HG03521 (cell line): ENCODE data around the gene TRIM63.

Experiments used
- ATAC-seq: cut with Tn5 transposase; IDR thresholded peaks from one replicate; pipeline ENCODE4 v1.9.1; 2021; ENCODE audit warnings: mild to moderate bottlenecking, moderate library complexity; ENCODE audit not compliant: unreplicated experiment

TRIM63 gene

DNA sequence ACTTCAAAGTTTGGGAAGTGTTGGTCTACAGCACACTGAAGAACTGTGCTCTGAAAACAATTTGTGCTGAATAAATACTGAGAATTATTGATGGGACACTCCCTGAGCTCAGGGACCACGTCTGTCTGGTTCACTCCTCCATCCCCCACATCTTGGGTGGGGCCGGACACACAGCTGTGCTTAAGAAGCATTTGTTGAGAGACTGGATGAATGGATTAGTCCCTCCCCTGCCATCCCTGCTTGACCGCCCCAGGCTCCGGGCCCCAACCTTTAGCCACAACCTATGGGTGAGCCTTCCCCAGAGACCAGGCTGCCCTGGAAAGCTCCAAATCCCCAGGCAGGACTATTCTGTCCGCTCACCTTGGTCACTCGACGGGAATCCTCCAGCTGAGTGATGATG, 7.5 kb downstream of the TRIM63 start:
- ATAC-seq = no peak

DNA sequence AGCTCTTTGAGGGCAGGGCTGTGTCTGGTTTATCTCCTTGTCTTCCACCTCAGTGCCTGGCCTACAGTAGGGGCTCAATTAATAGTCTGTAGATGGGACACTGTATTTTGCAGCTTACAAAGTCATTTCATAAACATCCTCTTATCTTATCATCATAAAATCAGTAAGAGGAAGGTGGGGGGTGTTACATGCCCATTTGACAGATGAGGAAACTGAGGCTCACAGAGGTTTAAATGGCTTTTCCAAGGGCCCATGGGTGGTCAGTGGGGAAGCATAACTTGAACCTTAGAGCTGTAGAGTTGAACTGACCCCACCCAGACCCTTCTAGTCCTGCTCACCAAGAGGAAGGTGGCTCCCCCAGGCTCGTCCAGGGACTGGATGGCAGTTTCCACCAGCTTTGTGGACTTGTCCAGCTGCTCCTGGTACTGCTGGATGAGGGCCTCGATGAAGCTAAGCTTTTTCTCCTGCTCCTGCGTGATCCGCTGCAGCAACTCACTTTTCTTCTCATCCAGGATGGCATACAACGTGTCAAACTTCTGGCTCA, 9.3 kb downstream of the TRIM63 start:
- ATAC-seq = no peak

DNA sequence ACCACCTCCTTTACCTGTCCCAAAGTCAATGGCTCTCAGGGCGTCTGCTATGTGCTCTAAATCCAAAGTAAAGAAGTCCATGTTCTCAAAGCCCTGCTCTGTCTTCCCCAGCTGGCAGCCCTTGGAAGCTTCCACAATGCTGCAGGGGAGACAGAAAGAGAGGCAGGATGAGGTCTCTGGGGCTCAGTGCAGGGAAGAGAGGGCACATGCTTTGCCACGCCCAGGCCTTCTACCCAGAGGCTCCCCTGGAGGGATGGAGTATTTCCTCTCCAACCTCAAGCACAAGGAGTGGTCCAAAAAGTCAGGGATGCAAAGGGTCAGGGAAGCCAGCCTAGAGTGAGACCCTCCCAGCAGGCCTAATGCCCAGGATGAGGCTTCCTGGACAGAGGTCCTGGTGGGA, 10.2 kb downstream of the TRIM63 start:
- no peak for ATAC-seq

DNA sequence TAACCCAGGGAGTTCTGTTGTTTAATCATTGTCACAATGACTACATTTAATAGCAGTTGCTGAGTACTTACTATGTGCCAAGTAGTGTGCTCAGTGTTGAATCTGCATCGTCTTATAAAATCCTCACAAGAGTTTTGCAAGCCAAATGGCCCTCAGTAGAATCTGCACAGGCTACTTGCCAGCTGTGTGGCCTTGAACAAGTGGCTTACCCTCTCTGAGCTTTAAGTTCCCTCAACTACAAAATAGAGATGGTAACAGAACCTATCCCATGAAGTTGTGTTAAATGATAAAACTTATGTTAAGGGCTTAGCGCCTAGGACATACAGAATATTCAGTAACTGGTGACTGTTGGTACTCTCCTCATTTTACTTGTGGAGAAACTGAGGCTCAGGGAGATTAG, 12.4 kb downstream of the TRIM63 start:
- no peak for ATAC-seq

DNA sequence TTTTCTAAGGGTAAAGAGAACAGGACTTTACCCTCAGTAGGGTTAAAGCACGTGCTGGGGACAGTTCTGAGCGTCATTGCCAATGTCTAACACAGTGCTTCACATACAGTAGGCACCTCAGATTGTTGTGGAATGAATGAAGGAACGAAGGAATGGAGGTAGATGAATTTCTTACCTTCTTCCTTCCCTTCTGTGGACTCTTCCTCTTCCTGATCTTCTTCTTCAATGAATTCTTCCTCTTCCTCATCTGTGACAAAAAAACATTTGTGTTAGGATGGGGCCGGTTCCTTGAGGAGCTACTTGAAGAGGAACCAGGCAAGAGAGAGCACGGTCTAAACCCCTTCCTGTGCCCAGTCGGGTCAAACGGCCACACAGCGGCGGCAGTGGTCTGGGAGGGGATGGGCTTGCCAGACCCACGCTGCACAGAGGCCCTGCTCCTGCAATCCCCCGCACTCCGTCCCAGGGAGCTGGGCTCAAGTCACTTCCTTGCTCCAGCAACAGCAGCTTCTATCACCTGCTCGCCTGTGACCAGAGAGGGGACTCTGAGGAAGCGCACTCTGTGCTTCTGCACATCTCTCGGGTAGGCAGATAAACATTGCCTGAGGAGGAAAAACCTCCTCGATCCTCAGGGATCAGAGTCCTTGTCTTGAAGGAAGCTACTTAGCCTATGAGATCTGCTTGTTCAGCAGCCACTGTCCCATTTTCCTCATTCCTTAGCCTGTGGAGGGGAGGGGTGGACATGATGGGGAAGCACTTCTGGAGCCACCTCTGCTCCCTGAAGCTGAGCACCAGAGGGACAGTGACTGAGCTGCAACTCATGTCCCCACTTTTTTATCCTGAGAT, 13.5 kb downstream of the TRIM63 start:
- no peak for ATAC-seq

DNA sequence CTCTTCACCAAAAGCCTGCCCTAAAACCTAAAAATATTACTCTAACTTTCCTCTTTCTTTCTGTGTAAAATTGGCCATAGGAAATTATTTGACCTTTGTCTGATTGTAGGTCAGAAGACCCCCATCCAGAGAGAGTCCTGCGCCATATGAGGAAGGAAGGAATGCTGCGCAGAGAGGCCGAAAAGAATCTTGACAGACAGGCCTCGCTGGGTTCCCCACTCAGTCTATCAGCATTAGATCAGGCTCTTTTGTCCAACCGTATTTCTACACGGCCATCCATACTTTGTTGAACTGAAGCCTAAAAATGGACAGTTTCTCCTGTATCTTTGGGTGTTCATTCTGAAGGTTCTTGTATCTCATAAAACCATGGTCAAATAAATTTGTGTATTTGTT, 17.2 kb downstream of the TRIM63 start:
- no peak for ATAC-seq

DNA sequence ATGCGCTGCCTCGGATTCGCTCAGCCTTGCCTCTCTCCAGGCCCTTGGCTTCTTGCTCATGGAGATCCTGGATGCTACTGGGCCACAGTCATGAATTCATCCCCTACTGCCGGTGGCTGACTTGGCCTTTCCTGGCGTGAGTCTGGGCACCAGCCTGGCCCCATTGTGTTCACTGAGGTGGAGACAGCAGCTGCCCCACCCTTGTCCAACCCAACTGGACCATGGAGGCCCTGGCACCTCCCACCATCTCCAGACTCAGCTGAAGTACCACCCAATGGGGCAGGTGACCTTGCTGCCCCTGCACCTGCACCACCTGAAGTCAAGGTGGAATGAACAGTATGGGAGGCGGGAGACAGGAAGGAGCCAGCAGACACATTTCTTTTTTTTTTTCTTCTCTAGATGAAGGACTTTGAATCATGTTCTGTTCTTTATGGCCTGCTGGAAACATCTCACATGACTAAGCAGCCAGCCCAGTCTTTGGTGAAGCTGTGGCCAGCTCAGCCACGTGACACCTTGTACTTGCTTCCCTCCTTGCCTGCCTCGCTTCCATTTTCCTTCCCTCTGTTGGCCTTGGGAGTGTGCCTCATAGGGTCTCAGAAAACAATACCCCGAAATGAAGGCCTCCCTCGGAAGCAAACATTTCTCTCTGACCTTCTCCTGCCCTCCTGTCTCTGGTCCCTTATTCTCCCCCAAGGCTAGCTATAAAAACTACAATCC, 17.7 kb downstream of the TRIM63 start:
- ATAC-seq = no peak

DNA sequence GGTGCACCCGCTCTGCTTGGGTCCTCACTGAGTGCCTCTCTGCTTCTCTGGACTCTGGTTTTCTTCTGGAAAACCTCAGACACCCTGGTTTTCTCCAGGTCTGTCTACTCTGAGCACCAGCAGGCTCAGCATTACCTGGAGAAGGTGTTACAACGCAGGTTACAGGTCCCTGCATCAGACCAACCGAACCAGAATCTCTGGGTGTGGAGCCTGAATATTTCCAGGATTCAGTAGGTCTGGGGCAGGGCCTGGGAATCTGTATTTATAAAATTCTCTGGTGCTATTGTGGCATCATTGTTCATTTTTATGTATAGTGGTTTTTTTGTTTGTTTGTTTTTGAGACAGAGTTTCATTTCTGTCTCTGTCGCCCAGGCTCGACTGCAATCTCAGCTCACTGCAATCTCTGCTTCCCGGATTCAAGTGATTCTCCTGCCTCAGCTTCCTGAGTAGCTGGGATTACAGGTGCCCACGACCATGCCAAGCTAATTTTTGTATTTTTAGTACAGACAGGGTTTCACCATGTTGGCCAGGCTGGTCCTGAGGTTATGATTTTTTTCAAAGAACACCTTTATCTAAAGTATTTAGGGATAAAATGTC, 20.1 kb downstream of the TRIM63 start:
- ATAC-seq = no peak

DNA sequence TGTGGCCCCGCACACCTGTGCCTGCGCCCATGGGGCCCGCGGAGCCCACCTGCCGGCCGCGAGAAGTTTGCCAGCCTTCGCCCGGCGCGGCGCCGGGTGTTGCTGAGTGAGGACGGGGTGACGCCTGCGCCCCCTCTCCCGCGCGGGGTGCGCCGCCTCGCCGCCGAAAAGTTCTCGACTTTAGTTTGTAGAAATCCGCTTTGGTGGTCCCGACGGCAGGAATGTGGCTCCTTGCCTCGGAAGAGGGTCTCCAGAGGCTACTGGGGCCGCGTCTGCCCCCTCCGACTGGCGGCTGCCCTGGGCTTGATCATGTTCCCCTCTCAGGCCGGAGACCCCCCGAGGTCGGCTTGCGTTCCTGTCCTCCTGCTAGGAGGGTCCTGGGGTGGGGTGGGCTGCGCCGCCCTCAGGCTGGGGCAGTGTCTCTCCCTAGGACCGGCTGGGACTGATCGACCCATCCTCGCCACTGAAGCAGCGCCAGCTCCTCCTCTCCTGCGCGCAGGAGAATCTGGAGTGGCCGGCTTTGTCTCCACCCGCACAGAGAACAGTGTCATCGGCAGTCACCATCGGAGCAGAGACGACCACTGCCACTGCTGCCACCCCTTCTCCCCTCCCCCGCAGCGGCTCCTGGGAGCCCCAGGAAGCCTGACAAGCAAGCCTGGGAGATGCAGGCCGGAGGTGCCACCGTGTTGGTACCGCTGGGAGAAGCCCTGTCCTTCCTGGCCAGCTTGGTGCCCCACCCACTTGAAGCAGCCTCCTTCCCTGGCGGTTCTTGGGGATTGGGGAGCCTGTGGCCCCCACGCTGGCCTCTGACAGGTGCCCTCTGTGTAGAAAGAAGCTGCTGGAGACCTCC, 21.0 kb downstream of the TRIM63 start:
- no peak for ATAC-seq

DNA sequence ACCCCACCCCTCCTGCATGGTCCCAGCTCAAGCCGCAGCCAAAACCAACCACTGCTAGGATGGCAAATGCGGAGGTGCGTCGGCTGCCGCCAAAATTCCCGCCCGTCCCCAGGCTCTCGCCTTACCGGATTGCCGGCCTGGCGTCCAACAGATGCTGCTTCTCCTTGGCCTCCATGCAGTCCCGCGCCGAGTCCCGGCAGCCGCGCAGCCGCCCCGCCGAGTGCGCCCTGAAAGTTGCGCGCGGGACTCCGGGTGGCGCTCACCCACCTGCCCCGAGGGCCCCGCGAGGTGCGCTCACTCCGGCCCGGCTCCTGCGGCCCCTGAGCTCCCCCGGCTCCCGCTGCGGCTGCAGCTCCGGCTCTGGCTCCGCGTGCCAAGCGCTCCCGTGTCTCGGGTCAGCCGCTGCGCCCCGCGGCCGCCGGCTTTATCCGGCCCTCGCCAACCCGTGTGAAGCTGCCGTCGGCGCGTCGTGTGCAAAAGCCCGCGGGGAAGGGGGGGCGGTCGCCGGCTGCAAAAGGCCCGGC, 21.6 kb downstream of the TRIM63 start, which contains the start of gene SLC30A2:
Gene SLC30A2 (minus strand): TSS at position 397 of the 524 bp plus-strand sequence. CDS start 222 bp downstream, at position 175.
- no peak for ATAC-seq

DNA sequence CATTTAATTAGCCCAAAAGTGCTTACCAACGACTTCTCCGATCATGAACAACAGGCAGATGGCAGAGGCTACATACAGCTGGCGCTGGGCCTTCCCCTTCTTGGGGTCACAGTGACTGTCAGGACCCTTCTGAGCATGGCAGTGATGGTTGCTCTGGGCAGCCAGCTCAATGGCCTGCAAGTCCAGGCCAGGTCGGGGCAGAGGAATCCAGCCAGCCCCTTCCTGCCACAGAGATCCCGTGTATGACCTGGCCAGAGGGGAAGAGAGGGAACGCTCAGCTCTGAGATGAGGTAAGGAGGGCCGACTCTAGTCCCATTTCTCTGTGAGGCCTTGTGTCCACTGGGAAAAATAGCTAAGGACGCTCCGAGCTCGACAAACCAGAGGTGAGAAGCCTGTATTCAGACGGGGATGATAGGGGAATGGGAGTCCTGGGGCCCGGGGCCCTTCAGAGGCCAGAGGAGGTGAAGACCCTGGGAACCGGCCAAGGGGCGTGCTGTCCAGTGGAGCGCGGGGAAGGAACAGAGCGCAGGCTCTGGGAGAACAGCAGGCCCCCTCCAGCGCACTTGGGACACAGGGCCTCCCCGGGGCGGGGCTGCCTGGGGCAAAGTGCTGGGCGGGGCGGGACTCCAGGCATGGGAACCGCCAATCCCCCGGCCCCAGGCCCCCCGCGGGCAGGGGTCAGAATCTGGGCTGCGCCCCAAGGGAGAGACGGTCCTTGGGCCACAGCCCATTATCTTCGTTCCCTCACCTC, 22.3 kb downstream of the TRIM63 start:
- ATAC-seq = no peak

DNA sequence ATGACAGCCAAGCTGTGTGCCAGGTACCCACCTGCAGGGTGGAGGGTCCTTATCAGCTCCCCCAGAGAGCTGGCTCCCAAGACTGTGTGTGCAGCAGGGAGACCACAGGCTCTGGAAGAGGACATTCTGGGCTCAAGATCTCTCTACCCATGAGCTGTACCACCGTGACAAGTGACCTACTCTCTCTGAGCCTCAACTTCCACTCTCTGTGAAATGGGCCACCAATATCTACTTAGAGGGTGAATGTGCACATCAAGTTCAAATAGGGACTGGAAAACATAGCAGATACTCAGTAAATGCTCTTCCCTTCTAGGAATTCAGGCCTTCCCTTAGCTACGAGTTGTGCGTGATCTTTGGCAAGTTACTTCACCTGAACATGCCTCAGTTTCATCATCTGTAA, 23.0 kb downstream of the TRIM63 start:
- ATAC-seq = no peak

DNA sequence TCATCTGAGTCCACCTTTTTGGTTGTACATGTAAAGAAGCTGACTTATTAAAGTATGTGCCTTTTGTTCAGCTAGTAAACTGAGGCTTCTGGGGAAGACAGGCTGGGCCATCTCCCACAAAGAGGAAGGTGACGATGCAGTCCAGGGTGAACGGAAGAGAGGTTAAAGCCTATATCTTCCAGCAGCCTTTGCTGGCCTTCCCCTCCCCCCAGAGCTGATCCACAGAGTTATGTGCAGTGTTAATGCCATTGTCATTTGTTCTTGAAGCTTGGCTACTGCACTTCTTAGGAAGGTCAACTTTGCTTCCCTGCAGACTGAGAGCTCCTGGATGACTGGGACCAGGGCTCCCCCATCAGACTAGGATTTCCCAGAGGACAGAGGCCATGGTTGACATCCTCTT, 23.7 kb downstream of the TRIM63 start:
- no peak for ATAC-seq

DNA sequence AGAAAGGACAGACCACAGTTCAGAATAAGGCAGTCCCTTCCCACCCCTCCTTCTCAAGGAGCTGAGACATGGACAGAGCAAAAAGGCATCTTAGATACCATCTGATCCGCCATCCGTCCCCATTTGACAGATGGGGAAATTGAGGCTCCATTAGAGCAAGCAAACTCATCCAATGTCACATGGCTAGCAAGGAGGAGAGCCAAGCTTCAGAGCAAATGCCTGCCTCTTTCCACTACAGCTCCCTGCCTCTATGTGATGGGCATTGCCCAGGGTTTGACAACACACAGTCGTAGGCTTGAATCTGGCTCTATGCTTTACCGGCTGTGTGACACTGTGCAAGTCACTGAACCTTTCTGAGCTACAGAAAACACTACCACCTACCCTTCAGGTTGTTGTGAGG, 25.5 kb downstream of the TRIM63 start:
- ATAC-seq = no peak

DNA sequence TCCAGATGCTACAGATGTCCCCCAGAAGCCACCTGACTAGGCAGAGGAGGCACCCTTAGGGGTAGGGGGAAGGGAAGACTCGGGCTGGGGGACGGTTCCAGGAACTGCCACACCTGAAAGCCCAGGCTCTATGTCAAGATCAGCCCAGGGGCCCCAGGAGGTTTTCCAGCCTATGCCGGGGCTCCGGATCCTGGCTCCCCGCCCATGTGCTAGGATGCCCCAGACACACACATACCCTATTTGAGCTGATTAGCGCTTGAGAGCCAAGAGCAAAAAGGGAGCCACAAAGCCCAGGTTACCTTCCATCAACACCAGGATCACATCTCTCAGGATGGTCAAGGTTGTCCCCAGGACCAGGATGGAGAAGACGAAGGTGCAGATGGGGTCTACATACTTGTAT, 26.0 kb downstream of the TRIM63 start:
- no peak for ATAC-seq

DNA sequence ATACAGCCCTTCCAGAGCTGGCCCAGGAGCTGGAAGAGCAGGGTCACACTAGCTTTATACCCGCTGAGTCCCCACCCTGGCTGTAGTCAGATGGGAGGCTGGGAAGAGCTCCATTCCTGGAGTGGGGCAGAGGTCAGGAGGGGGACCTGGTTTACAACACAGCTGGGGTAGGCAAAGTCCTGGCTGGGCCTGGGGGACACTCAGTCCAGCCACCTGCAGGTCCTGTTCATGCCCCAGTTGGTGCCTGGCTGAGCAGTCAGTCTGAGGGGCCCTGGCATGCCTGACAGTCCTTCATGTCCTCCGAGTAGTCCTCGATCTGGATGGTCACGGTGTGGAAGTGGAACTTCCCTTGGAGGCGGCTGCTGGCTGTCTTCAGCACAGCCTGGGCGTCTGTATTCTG, 28.5 kb downstream of the TRIM63 start:
- no peak for ATAC-seq

DNA sequence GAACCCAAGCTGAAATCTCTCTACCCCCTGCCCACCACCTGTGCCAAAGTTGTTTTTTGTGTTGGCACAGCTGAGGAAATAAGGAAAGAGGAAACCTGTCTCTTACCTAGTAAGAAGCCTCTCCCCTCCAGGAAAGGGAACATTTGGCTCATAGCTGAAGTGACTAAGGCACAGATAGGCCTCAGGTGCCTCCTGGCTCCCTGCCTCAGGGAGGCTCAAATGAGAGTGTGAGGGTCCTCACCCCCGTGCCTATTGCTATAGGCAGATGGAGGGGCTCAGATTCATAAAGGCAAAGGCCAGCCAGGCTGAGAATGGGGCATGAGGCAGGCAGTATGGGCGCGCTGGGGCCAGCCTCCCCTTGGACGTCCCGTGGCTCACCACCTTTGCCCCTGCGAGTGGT, 29.0 kb downstream of the TRIM63 start:
- ATAC-seq = no peak

DNA sequence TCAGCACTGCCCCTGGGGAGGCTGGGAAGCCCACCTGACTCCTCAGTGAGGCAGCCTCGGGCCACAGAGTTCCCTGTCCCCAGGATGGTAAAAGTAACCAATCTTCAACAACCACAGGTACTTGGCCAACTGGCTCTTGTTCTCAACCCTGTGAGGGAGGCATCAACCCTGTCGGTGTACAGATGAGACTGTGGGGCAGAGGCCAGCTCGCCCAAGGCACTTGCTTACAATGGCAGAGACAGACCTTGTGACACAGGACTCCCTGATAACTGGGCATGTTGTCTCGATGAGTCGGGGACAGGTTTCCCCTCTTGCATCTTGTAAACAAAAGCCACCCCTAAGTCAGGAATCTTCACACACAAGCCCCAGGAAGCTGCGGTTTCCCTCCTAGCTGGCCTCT, 29.5 kb downstream of the TRIM63 start:
- no peak for ATAC-seq

DNA sequence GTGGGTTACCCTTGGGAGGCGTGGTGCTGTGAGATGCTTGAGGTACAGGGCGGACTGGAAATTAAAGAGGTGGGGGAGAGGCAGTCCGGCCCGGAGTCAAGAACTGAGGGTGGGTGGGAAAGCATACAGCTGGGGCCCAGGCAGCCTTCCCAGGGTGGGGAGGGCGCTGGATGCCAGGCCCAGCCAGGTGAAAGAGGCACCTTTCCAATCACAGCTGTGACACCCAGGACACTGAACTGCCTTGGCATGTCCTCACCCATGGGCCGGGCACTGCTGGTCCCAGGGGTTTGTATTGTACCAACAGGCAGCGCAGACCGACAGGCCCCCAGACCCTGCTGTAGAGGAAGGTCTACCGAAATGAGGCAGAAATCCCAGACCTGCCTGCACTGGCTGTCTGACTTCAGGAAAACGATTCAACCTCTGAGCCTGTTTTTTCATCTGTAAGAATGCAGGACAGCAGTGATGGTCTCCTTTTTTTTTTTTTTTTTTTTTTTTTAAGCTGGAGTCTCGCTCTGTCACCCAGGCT, 30.6 kb downstream of the TRIM63 start:
- ATAC-seq = no peak
